PC-9 (cell line): Measurements from ENCODE around the gene DHX16.

ENCODE experiments used
- EZH2 ChIP-seq: fragments of 200-600 bp; sonication (generic); IDR thresholded peaks from 2 replicates; pipeline ENCODE4 v1.8.0; 2017; ENCODE audit warnings: antibody characterized with exemption, low read depth
- TF ChIP-seq, protein P1 (sequence below): fragments of 200-600 bp; sonication (generic); conservative IDR thresholded peaks from 2 replicates; pipeline ENCODE4 v1.6.1; 2017; ENCODE audit warnings: mixed run types, antibody characterized with exemption, mild to moderate bottlenecking, moderate library complexity

DNA sequence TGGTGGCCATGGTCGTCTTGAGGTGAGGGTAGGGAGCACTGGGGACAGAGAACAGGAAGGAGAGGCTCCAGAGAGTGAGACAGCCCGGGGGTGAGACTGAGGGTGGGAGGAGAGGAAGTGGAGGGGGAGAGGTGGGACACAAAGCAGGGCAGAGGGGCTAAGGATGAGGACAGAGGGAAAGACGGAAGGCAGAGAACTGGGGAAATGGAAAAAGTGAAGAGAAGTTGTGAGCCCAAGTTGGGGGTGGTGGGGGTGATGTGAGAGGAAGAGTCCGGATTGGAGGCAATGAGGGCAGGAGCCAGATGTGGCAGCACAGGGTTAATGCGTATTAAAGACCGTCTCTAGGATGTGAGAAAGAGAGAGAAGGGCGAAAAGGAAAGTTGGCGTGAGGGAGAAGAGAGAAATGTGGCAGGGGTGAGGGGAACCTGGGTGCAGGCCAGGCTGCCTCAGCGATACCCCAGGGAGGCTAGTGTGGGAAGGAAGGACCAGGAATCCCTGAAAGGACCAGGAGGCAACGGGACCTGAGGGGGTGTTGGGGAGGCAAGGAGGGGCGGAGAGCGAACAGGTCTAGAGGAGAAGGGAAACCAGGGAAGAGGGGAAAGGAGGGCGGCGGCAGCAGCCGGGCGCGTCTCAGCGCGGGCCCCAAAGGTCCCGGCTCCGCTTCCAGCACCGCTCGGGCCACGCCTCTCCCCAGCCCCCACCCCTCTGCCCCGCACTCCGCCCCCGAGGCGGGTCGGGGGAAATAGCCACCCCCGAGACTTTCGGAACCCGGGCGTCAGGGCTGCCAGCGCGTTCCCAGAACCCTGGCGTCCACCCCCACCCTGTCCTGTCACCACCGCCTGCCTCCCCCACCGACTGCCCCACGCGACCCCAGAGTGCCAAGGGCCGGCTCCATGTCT is 13.5 kb upstream of the DHX16 start, which contains the start of gene PPP1R18:
- TF ChIP-seq, protein P1, sequence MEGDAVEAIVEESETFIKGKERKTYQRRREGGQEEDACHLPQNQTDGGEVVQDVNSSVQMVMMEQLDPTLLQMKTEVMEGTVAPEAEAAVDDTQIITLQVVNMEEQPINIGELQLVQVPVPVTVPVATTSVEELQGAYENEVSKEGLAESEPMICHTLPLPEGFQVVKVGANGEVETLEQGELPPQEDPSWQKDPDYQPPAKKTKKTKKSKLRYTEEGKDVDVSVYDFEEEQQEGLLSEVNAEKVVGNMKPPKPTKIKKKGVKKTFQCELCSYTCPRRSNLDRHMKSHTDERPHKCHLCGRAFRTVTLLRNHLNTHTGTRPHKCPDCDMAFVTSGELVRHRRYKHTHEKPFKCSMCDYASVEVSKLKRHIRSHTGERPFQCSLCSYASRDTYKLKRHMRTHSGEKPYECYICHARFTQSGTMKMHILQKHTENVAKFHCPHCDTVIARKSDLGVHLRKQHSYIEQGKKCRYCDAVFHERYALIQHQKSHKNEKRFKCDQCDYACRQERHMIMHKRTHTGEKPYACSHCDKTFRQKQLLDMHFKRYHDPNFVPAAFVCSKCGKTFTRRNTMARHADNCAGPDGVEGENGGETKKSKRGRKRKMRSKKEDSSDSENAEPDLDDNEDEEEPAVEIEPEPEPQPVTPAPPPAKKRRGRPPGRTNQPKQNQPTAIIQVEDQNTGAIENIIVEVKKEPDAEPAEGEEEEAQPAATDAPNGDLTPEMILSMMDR, result no peak
- TF ChIP-seq EZH2, result no peak
